Skeletal muscle tissue (tissue), 4 donors: ENCODE results near the gene RASSF7. TPM values are rescaled to one million over a fixed set of nuclear protein-coding genes. Genes with fewer than 3 reads are reported as not detected.

ENCODE experiments used
- H3K27ac ChIP-seq: one replicate; pipeline ENCODE4 v1.7.0; 2013; ENCODE audit warnings: mild to moderate bottlenecking, low read depth, low read length, inconsistent platforms
- H3K27me3 ChIP-seq, 3 donors: one replicate each; pipeline ENCODE4 v1.7.0; 2013; ENCODE audit warnings: low read length in 3 of 3; ENCODE audit not compliant: control insufficient read depth in 3 of 3, insufficient read depth in 3 of 3
- H3K36me3 ChIP-seq, 3 donors: one replicate each; pipeline ENCODE4 v1.7.0; 2013; ENCODE audit warnings: low read length in 3 of 3; ENCODE audit not compliant: control insufficient read depth in 3 of 3, insufficient read depth in 3 of 3
- H3K4me1 ChIP-seq, 3 donors: one replicate each; pipeline ENCODE4 v1.7.0; 2013; ENCODE audit warnings: low read length in 3 of 3, mild to moderate bottlenecking in 3 of 3; ENCODE audit not compliant: control insufficient read depth in 3 of 3, insufficient read depth in 3 of 3
- H3K4me3 ChIP-seq, 3 donors: one replicate each; pipeline ENCODE4 v1.7.0; 2013; ENCODE audit warnings: low read length in 3 of 3
- H3K9ac ChIP-seq, 3 donors: one replicate each; pipeline ENCODE4 v1.7.0; 2013; ENCODE audit warnings: low read length in 3 of 3, mild to moderate bottlenecking in 3 of 3, moderate library complexity in 2 of 3, low read depth in 1 of 3
- H3K9me3 ChIP-seq, 3 donors: one replicate each; pipeline ENCODE4 v1.7.0; 2013; ENCODE audit warnings: low read length in 3 of 3; ENCODE audit not compliant: control insufficient read depth in 3 of 3
- total RNA-seq: library from RNA; depleted of rRNA; stranded (reverse); fragments of >200 nt; gene quantifications from one replicate; pipeline ENCODE4 v1.2.3, GENCODE V29; 2014
- donor health status: Osteomylitis.

Gene RASSF7
- total RNA-seq, 1 donor from 2014 or later, result 0.52 TPM

DNA sequence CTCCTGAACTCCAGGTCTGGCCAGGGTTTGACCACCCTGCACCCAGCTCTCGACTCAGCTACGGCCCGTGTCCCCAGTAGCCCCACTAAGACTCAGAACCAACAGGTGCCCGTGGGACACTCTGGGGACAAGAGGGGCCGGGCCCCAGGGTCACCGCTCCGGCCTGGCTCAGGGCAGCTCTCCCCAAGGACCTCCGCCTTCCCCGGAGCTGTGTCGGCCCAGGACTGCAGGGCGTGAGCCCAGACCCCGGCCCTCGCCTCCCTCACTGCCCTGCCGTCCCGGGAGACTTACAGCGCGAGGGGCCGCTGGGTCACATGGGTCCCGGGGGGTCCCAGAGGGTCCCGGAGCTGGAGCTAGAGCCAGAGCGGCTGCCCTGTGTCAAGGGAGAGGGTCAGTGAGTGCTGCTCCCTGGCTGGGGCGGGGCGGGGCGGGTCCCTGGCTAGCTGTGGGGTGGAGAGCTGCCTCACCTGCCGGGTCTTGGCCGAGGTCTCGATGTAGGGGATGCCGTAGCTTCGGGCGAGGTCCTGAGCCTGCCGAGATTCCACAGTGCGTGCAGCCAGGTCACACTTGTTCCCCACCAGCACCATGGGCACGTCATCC is 27.7 kb upstream of the RASSF7 start:
- Histone ChIP-seq H3K4me1 (peaks cover 33 to 54% (median 50%) of the 10 kb centered on the region in 3 donors), H3K4me3 (no peak overlapping the region), H3K9ac (no peak overlapping the region), H3K9me3 (no peaks in the 10 kb centered on the region), H3K36me3 (peaks cover 18 to 25% (median 22%) of the 10 kb centered on the region in 3 donors), H3K27me3 (peaks cover 0 to 15% (median 10%) of the 10 kb centered on the region in 3 donors), H3K27ac (no peak overlapping the region)

DNA sequence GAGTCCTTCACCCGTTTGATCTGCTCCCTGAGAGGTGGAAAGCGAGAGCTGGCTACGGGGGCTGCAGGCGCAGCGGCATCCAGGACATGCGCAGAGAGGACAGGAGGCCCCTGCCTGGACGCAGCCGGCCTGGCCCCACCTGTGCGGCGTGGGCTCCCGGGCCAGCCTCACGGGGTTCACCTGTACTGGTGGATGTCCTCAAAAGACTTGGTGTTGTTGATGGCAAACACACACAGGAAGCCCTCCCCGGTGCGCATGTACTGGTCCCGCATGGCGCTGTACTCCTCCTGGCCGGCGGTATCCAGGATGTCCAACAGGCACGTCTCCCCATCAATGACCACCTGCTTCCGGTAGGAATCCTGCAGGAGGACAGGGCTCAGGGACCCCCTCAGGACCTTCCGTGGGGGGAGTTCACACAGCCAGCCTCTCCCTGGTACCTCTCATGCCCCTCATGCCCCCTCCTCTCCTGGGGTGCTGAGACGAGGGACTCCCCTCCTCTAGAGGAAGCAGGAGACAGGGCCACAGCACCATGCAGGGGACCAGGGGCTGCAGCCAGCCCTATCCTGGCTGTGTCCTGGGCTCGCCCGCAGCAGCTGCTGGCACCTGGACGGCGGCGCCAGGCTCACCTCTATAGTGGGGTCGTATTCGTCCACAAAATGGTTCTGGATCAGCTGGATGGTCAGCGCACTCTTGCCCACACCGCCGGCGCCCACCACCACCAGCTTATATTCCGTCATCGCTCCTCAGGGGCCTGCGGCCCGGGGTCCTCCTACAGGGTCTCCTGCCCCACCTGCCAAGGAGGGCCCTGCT is 27.0 kb upstream of the RASSF7 start:
- Histone ChIP-seq H3K36me3 (peaks cover 18 to 25% (median 22%) of the 10 kb centered on the region in 3 donors), H3K9me3 (no peaks in the 10 kb centered on the region), H3K4me3 (peak overlapping the region; percentile 50 to 83 (median 81)), H3K27ac (peak overlapping the region; percentile 88), H3K27me3 (peaks cover 0 to 22% (median 17%) of the 10 kb centered on the region in 3 donors), H3K4me1 (peaks cover 32 to 49% (median 45%) of the 10 kb centered on the region in 3 donors), H3K9ac (peak overlapping the region; percentile 84 to 93 (median 91))

DNA sequence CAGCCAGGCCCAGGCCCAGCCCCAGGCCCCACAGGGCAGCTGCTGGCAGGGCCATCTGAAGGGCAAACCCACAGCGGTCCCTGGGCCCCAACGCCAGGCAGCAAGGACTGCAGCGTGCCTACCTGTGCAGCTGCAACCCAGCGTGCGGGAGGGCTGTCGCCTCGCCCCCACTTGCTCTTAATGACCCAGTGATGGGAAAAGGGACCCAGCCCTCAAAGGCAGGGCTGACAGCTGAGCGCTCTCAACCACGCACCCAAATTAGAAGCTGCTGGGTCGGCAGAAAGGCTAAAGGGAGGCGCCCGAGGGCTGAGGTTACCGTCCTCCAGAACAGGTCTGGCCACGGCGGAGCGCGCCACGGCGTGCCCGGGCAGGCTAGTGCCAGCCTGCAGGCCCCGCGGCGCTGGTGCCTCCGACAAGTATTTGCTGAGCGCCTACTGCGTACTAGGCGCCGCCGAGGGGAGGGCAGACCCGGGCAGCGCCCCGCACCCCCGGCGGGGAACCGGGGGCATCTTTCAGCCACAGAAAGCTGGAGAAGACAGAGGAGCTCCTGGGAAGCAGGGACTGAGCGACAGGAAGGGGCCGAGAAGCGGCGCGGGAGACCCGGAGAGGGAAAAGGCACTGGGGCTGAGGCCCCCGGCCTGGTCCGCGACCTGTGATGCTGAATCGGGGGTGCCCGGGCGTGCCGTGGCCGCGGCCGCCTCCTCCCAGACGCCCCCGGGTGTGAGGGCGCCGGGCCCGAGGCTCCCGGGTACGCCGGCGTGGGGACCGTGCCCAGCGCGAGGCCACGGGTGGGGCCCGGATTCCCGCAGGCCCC is 26.2 kb upstream of the RASSF7 start:
- H3K27ac ChIP-seq, result peak overlapping the region; percentile 88
- H3K27me3 ChIP-seq, result peaks cover 0 to 25% (median 20%) of the 10 kb centered on the region in 3 donors
- H3K9me3 ChIP-seq, result no peaks in the 10 kb centered on the region
- peak overlapping the region; percentile 50 to 83 (median 81) for H3K4me3 ChIP-seq
- peaks cover 26 to 41% (median 37%) of the 10 kb centered on the region in 3 donors for H3K4me1 ChIP-seq
- peaks cover 18 to 25% (median 22%) of the 10 kb centered on the region in 3 donors for H3K36me3 ChIP-seq
- peak overlapping the region; percentile 84 to 93 (median 91) for H3K9ac ChIP-seq

DNA sequence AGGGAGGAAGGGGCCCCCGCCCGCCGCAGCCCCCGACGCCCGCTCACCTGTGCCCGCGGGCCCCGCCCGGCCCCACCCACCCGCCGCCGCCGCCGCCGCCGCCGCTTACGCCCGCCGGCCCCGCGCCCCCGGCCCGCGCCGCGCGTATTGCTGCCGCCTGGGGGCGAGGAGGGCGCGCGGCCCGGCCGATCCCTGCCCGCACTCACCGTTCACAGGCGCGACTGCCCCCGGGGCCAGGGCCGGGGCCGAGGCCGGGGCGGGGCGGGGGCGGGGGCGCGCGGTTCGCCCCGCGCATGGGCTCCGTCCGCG is 25.6 kb upstream of the RASSF7 start:
- Histone ChIP-seq H3K36me3 (peaks cover 18 to 25% (median 22%) of the 10 kb centered on the region in 3 donors), H3K4me3 (peak overlapping the region in 2 of 3 donors; percentile 81 to 83), H3K27ac (peak overlapping the region; percentile 88), H3K27me3 (peaks cover 0 to 25% (median 25%) of the 10 kb centered on the region in 3 donors), H3K4me1 (peaks cover 26 to 41% (median 36%) of the 10 kb centered on the region in 3 donors), H3K9me3 (no peaks in the 10 kb centered on the region), H3K9ac (peak overlapping the region in 1 of 3 donors; percentile 93)

DNA sequence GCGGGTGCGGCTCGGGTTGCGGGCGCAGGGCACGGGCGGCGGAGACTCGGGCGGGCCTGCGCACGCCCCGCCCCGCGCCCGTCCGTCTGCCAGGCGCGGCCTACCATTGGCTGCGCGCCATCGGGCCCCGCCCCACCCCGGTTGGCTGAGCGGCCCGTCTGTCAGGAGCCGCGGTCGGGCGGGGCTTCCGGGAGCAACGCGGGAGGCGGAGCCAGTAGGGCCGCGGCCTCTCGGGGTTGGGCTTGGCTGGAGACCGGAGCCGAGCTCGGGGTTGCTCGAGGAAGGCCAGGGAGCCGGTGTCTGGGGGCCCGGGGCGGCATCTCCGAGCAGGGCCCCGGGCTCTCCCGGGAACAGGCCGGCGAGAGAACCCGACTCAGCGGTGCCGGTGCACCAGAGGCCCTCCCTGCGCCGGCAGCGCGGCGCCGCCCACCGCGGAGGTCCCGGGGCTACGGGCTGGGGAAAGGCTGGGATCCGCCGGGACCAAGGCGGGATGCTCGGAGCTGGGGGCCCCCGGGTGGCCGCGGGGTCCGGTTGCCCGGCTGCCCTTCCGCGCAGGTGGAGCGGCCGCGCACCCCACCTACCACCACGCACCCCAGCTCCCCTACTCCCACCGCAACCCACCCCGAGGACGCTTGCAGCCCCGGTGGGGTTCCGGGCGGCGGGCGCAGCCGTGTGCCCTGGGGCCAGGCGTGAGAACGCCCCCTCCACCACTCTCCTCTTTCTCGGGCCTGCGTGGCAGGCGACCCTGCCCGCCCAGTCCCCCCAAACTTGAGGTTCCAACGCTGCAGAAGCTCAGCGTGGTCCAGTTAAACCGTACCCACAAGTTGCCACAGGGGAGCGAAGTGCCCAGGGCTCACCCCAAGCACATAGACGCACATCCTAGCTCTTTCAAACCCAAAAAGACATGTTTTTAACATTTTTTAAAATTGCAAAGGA is 25.0 kb upstream of the RASSF7 start, which contains the start of gene HRAS:
Gene HRAS (minus strand): TSS at position 58 of the 936 bp plus-strand sequence.
- Histone ChIP-seq H3K9ac (peak within 1 kb of the TSS; percentile 84 to 93 (median 91)), H3K4me3 (peak within 1 kb of the TSS; percentile 50 to 83 (median 81)), H3K4me1 (peaks cover 26 to 41% (median 36%) of the 10 kb centered on the region in 3 donors), H3K9me3 (no peaks in the 10 kb centered on the region), H3K27ac (peak within 1 kb of the TSS; percentile 88), H3K27me3 (peaks cover 0 to 26% (median 25%) of the 10 kb centered on the region in 3 donors), H3K36me3 (peaks cover 18 to 25% (median 22%) of the 10 kb centered on the region in 3 donors)

DNA sequence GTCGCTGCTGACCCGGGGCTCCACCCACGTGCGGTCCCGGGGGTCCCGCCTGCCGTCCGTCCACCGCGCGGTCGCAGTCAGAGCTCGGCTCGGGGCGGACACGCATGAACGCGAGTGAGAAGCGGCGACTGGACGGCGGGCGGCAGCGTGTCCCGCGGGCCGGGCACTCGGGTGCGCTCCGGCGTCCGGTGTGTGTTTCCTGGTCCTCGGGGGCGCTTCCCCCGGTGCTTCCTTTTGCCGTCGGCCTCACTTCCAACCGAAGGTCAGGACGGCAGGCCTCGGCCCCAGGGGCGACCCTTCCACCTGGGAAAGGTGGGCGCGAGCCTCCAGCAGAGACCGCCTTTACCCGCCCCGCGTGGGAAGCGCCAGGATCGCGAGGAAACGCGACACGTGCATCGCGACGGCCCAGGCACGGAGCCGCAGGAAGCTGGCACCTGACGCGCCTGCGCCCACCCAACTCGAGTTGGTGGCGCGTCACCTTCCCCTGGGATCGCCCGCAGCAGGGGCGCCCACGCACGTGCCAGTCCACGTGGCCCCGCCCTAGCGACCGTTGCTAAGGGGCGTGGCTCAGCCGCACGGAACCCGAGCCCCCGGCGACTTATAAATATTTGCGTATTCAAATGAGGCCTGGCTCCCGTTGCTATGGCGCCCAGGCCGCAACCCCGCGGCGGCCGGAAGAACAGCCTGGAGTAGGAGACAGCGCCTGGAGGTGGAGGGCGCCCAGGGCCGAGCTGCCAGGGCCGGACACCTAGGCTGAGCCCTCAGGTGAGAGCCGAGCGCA is 23.7 kb upstream of the RASSF7 start, which contains the start of gene LRRC56:
Gene LRRC56 (plus strand): TSS at position 687 of the 781 bp plus-strand sequence. CDS start 3,158 bp downstream, outside the sequence.
- H3K4me1 ChIP-seq, result peaks cover 26 to 41% (median 36%) of the 10 kb centered on the region in 3 donors

DNA sequence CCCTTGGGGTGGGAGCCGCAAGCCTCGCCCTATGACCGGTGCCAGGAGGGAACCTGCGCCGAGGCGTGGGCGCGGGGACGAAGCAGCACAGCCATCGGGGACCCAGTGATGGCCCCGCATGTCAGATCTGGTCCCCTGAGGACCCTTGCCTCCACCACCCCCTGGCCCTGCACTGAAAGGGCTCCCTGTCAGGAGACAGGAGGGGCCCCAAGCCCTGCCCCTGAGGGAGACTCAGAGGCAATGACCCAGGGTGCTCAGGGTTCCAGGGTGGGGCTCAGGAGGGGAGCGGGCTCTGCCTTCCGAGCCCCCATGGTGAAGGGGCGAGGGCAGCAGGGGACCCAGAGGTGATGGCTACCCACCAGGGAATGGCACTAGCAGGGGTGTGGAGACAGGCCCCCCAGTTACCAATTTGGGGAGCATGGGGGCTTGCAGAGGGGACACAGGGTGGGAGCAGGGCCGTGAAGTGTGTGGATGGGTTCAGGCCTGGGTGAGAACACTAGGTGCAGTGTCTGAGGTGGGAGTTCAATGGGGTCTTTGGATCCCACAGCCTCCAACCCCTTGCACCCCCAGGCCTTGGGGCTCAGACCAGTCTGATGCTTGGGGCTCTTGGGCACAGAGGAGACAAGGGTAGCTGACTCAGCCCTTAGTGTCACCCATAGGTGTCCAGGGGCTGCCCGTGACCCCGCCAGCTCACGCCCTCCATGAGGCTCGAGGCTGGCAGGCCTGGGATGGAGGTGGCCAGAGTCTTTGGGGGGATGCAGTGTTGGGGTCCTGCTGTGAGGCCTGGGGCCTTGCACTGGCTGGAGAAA is 22.9 kb upstream of the RASSF7 start:
- peaks cover 0 to 30% (median 25%) of the 10 kb centered on the region in 3 donors for H3K27me3 ChIP-seq
- peak overlapping the region in 2 of 3 donors; percentile 14 to 61 for H3K4me3 ChIP-seq
- peak overlapping the region; percentile 10 to 57 (median 23) for H3K9ac ChIP-seq
- H3K27ac ChIP-seq, result no peak overlapping the region
- peaks cover 26 to 36% (median 36%) of the 10 kb centered on the region in 3 donors for H3K4me1 ChIP-seq
- H3K9me3 ChIP-seq, result no peaks in the 10 kb centered on the region
- H3K36me3 ChIP-seq, result peaks cover 4 to 9% (median 8%) of the 10 kb centered on the region in 3 donors

More for the DNA sequence above, 23.7 kb upstream of the RASSF7 start, which contains the start of gene LRRC56:
- Histone ChIP-seq H3K4me3 (peak within 1 kb of the TSS; percentile 14 to 61 (median 56)), H3K27me3 (peaks cover 0 to 30% (median 25%) of the 10 kb centered on the region in 3 donors), H3K9me3 (no peaks in the 10 kb centered on the region), H3K9ac (peak within 1 kb of the TSS; percentile 10 to 57 (median 23)), H3K36me3 (peaks cover 11 to 17% (median 15%) of the 10 kb centered on the region in 3 donors), H3K27ac (no peak within 1 kb of the TSS)
